NK-92 (cell line): Measurements from ENCODE around the gene MDM1.

Source experiments
- DNase-seq: peaks from one replicate; lab custom pipeline; 2025; ENCODE audit not compliant: unreplicated experiment; lab: John Stamatoyannopoulos, UW

The MDM1 gene

GRCh38 chr12:68331869-68332727 lies at the start of gene MDM1:
MDM1 (minus strand) TSS chr12:68332362; CDS start chr12:68332245, 117 bp downstream.
- DNase-seq = peak; percentile 87

- no peak for DNase-seq
Observed at GRCh38 chr12:68381476-68382219, 49.5 kb upstream of the MDM1 start.

GRCh38 chr12:68378872-68379606 lies 46.9 kb upstream of the MDM1 start:
- DNase-seq = no peak

DNA sequence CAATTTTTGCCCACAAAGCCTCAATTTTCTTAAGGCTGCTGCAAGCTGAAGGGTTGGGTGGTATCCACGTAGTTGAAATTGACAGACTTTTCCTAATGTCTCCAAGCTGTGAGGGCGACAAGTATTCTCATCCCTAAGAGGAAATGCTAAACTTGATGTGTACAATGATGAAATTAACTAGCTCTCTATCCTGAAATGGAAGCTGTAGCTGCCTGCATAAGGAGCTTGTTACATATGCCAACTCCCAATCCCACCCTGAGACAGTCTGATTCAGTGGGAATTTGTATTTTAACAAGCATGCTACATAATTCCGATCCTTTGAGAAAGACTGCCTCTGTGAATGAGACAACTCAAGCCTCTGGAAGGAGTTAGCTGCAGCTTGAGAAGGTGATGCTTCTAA lies 45.7 kb upstream of the MDM1 start:
- DNase-seq = no peak

DNA sequence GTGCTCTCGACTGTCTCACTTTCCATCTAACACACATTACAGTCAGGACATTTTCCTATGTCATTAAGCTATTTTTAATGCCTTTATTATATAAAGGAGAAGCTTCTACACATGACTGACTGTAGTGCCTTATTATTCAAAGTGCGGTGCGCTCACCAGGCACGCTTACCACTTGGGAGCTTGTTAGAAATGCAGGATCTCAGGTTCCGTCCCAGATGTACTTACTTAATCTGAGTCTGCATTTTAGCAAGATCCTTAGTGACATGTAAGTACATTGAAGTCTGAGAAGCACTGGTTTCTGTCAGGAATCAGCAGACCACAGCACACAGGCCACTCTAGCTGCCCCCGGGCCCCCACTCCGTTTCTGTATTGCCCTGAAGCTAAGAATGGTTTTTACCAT lies 44.7 kb upstream of the MDM1 start:
- DNase-seq = no peak

- DNase-seq = no peak
Observed at GRCh38 chr12:68375756-68376695, 43.9 kb upstream of the MDM1 start.

GRCh38 chr12:68374307-68374982 lies 42.3 kb upstream of the MDM1 start:
- DNase-seq = no peak

GRCh38 chr12:68370667-68371066 lies 38.5 kb upstream of the MDM1 start:
- DNase-seq = no peak

DNA sequence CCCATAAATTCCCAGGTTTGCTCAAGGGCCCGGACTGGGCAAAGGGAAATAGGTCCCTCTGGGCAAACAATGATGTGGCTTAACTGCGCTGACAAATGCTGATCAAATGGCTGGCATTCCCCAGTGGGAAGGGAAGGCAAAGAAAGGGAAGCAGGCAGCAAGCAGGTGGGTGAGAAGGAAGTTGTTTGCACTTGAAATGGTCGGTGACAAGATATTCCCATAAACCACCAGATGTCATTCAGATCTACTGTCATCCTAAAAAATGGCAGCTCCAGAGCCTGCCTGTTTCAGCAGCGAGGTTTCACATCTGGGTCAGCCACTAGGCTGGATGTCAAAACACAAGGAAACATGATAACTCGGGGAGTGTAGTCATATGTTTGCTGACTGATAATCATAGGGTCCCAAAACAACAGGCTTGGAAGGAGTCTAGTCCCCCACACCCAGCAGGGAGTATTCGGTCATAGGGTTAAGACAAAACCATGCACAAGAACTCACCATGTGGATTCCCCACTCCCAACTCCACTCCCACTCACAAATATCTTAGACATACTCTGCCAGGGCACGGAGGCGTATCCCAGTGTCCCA lies 37.9 kb upstream of the MDM1 start:
- DNase-seq = no peak

DNA sequence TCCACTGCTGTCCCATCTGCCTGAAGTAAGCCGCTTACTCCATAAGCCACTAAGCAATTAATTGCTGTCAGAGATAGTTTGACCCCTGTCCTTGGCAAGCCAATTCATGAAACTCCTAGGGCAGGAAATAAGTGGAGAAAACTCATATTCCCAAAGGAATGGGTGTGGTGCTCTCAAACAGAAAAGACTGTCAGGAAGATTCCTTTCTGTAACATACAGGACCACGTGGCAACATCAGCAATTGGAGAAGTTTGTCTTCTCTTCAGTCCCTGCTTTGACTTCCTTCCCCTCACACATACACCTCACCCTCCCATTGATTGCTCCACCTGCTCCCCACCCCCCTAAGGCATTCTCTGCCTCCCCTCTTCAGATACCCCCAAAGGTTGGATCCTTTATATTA lies 36.2 kb upstream of the MDM1 start:
- no peak for DNase-seq

- no peak for DNase-seq
Observed at GRCh38 chr12:68367903-68368302, 35.7 kb upstream of the MDM1 start.

DNA sequence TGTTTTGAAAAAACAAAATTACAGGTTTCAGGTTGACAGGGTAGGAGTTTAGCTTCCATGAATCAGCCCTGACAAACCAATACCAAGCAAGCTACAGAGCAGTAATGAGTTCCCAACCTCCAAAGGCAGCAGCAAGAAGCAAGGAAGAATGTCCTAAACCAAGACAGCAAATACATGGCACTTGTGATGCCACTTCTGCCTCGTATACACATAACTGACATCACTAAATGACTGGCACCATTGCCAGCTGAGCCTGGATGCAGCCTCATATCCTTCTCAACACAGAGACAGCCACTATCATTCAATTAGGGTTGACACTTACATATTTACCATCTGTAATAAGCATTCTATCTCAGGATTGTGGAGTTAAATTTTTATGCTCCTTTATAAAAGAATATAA lies 35.0 kb upstream of the MDM1 start:
- no peak for DNase-seq

DNA sequence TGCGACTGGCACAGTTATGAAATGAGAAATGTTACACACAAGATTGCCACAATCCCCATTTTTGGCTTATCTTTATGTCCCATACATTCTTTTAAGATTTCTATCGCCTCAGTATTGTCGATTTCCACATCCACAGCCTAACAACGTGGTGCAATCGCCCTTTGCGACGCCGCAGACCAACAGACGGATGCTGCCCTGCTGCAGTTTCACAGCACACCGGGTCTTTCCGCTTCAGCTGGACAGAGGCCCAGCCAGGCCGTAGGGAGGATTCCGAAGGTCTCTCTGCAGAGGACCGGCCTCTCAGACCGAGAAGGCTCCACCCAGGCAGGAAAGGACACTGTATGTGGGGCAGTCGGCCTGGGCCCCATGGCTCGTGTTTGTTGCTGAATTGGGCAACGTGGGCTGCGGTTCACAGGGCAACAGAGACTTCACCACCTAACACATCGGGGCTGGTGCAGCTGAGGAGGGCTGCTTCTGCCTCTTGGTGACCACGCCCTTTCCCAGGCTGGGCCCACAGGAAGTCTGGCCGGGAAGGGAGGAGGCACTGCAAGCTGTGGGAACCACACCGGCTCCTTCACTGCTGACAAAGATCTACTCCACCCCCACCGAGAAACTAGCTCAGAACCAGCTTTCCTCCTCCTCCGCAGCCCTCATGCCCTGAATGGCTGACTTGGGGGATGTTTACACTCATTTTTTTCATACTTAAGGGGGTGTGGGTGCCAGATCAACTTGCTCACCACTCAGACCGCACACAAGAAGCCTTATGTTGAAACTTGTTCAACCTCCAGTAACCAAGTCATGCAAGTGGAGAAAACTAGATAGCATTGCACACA lies 32.9 kb upstream of the MDM1 start:
- peak; percentile 31 for DNase-seq

DNA sequence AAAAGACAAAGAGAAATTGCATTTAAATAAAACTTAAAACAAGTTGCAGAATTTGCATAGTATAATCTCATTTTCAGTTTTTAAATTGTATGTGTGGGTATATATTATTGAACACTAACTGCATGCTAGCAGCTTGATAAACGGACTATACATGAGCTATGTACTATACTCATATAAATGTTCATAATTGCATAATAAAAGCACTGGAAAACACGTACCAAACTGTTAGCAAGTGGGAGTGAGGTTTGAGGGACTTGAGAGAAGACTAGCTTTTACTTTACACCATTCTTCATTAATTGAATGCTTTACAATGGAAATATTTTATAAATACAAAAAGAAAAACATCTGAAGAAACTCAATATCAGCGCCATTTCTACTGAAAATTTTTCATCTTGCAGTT lies 32.2 kb upstream of the MDM1 start:
- no peak for DNase-seq

- no peak for DNase-seq
Observed at GRCh38 chr12:68361953-68362352, 29.8 kb upstream of the MDM1 start.

GRCh38 chr12:68359674-68360073 lies 27.5 kb upstream of the MDM1 start:
- DNase-seq = no peak

- no peak for DNase-seq
Observed at GRCh38 chr12:68358532-68359485, 26.6 kb upstream of the MDM1 start.

DNA sequence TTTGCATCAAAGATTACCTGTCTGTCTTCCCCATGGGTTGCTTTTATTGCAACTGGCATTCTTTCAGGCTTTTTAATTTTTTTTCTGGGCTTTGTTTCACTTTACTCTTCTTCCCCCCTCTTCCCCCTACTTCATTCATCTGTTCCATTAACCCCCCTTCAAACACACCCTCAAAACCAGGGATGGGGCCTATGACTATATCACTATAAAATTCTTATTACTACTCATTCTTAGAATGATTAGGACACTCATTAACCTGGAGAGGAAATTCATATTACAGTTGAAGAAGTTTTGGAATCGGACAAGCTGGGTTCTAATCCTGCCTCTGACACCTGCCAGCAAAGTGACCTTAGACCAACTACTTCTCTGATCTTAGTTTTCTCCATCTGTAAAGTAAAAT lies 24.8 kb upstream of the MDM1 start:
- DNase-seq = no peak
